Astrocyte (in vitro differentiated cells and primary cell): Measurements from ENCODE around the gene OPCML. TPM values are rescaled to one million over a fixed set of nuclear protein-coding genes. Genes with fewer than 3 reads are reported as not detected.

Experiments
- DNase-seq: peaks from one replicate; pipeline ENCODE4 v3.0.0-alpha.2; 2010; ENCODE audit warnings: low read depth
- FAIRE-seq: peaks from 2 replicates; lab custom pipeline; 2011; peaks lifted over from hg19 to GRCh38; lab: Jason Lieb, UNC
- H2AFZ ChIP-seq: 2 replicates; pipeline ENCODE4 v1.6.0; 2012; ENCODE audit warnings: low read depth, low read length, inconsistent platforms
- H3K27ac ChIP-seq: 2 replicates; pipeline ENCODE4 v1.5.1; 2011; ENCODE audit warnings: low read depth, low read length, inconsistent platforms
- H3K27me3 ChIP-seq: 2 replicates; pipeline ENCODE4 v1.6.0; 2011; ENCODE audit warnings: low read length, inconsistent platforms; ENCODE audit not compliant: insufficient read depth
- H3K36me3 ChIP-seq: 2 replicates; pipeline ENCODE4 v1.5.1; 2011; ENCODE audit warnings: low read length, inconsistent platforms; ENCODE audit not compliant: insufficient read depth
- H3K4me1 ChIP-seq: 2 replicates; pipeline ENCODE4 v1.5.1; 2011; ENCODE audit warnings: low read length, inconsistent platforms; ENCODE audit not compliant: insufficient read depth
- H3K4me2 ChIP-seq: 2 replicates; pipeline ENCODE4 v1.6.0; 2012; ENCODE audit warnings: low read length, inconsistent platforms
- H3K4me3 ChIP-seq: 2 replicates; pipeline ENCODE4 v1.5.1; 2011; ENCODE audit warnings: low read depth, mild to moderate bottlenecking, low read length, inconsistent platforms; ENCODE audit not compliant: insufficient read depth
- H3K79me2 ChIP-seq: 2 replicates; pipeline ENCODE4 v1.6.0; 2012; ENCODE audit warnings: mild to moderate bottlenecking, low read length, inconsistent platforms; ENCODE audit not compliant: insufficient read depth
- H3K9ac ChIP-seq: 2 replicates; pipeline ENCODE4 v1.6.0; 2012; ENCODE audit warnings: mild to moderate bottlenecking, low read length, inconsistent platforms
- H3K9me3 ChIP-seq: 2 replicates; pipeline ENCODE4 v1.5.1; 2012; ENCODE audit warnings: low read depth, mild to moderate bottlenecking, low read length, inconsistent platforms; ENCODE audit not compliant: insufficient read depth
- H4K20me1 ChIP-seq: 2 replicates; pipeline ENCODE4 v1.6.0; 2012; ENCODE audit warnings: low read length, inconsistent platforms; ENCODE audit not compliant: insufficient read depth
- H3K27ac Mint-ChIP-seq: one replicate; pipeline ENCODE4 v1.8.0; 2021; ENCODE audit warnings: mild to moderate bottlenecking, mixed read lengths; ENCODE audit not compliant: unreplicated experiment
- H3K27me3 Mint-ChIP-seq: one replicate; pipeline ENCODE4 v1.8.0; 2021; ENCODE audit warnings: low read depth, mixed read lengths; ENCODE audit not compliant: unreplicated experiment
- H3K36me3 Mint-ChIP-seq: one replicate; pipeline ENCODE4 v1.8.0; 2021; ENCODE audit warnings: low read depth, mixed read lengths; ENCODE audit not compliant: unreplicated experiment
- H3K4me1 Mint-ChIP-seq: one replicate; pipeline ENCODE4 v1.8.0; 2021; ENCODE audit warnings: low read depth, mixed read lengths; ENCODE audit not compliant: unreplicated experiment
- H3K4me3 Mint-ChIP-seq: one replicate; pipeline ENCODE4 v1.8.0; 2021; ENCODE audit warnings: mild to moderate bottlenecking, moderate library complexity, mixed read lengths; ENCODE audit not compliant: unreplicated experiment
- H3K9me3 Mint-ChIP-seq: one replicate; pipeline ENCODE4 v1.8.0; 2021; ENCODE audit warnings: mild to moderate bottlenecking, mixed read lengths; ENCODE audit not compliant: unreplicated experiment
- CTCF ChIP-seq: IDR thresholded peaks from 2 replicates; pipeline ENCODE4 v1.5.1; 2011; ENCODE audit warnings: low read depth, mild to moderate bottlenecking, inconsistent platforms, low read length, moderate library complexity; ENCODE audit not compliant: insufficient read depth
- EZH2 ChIP-seq: IDR thresholded peaks from 2 replicates; pipeline ENCODE4 v1.6.1; 2012; ENCODE audit warnings: mild to moderate bottlenecking, low read length, inconsistent platforms; ENCODE audit not compliant: insufficient read depth
- total RNA-seq: library from RNA; stranded (reverse); gene quantifications from 2 replicates; pipeline ENCODE4 v1.2.1, GENCODE V29; 2021

OPCML gene
- total RNA-seq, 1 donor from 2014 or later: 7.9 TPM

- Histone ChIP-seq H3K4me3 (no peak overlapping the region), H3K27ac (no peak overlapping the region), H4K20me1 (no peaks in the 10 kb centered on the region), H3K9me3 (no peaks in the 10 kb centered on the region), H3K79me2 (no peaks in the 10 kb centered on the region), H3K36me3 (no peaks in the 10 kb centered on the region), H2AFZ (no peak overlapping the region), H3K27me3 (peaks cover 2% of the 10 kb centered on the region), H3K4me2 (no peak overlapping the region), H3K4me1 (peaks cover 20% of the 10 kb centered on the region), H3K9ac (no peak overlapping the region)
- DNase-seq (no peak), FAIRE-seq (no peak)
- no peaks in the 10 kb centered on the region for H3K9me3 Mint-ChIP-seq
- H3K27ac Mint-ChIP-seq: no peak overlapping the region
- peaks cover 1% of the 10 kb centered on the region for H3K27me3 Mint-ChIP-seq
- TF ChIP-seq CTCF (no peak), EZH2 (no peak)
- H3K36me3 Mint-ChIP-seq: peaks cover 2% of the 10 kb centered on the region
- H3K4me3 Mint-ChIP-seq: no peak overlapping the region
- H3K4me1 Mint-ChIP-seq: peaks cover 36% of the 10 kb centered on the region
Observed at GRCh38 chr11:132644520-132645239, 887.6 kb downstream of the OPCML start.

GRCh38 chr11:132643239-132643638 is 889.1 kb downstream of the OPCML start:
- no peak for DNase-seq
- TF ChIP-seq EZH2: no peak
- no peak for TF ChIP-seq CTCF
- H2AFZ ChIP-seq: no peak overlapping the region
- Mint-ChIP-seq H3K36me3 (peaks cover 2% of the 10 kb centered on the region), H3K27ac (no peak overlapping the region), H3K9me3 (no peaks in the 10 kb centered on the region), H3K4me1 (peaks cover 26% of the 10 kb centered on the region), H3K4me3 (no peak overlapping the region), H3K27me3 (peaks cover 1% of the 10 kb centered on the region)
- no peak for FAIRE-seq
- peaks cover 10% of the 10 kb centered on the region for H3K4me1 ChIP-seq
- H3K79me2 ChIP-seq: no peaks in the 10 kb centered on the region
- H3K4me2 ChIP-seq: no peak overlapping the region
- H3K27me3 ChIP-seq: peaks cover 2% of the 10 kb centered on the region
- H3K9me3 ChIP-seq: no peaks in the 10 kb centered on the region
- H3K27ac ChIP-seq: no peak overlapping the region
- no peaks in the 10 kb centered on the region for H4K20me1 ChIP-seq
- no peak overlapping the region for H3K9ac ChIP-seq
- no peaks in the 10 kb centered on the region for H3K36me3 ChIP-seq
- H3K4me3 ChIP-seq: no peak overlapping the region

GRCh38 chr11:132640952-132641351 is 891.3 kb downstream of the OPCML start:
- Histone ChIP-seq H3K36me3 (no peaks in the 10 kb centered on the region), H3K27me3 (peaks cover 2% of the 10 kb centered on the region), H3K4me2 (no peak overlapping the region), H3K27ac (no peak overlapping the region), H2AFZ (no peak overlapping the region), H4K20me1 (no peaks in the 10 kb centered on the region), H3K79me2 (no peaks in the 10 kb centered on the region), H3K4me3 (no peak overlapping the region), H3K9me3 (no peaks in the 10 kb centered on the region), H3K4me1 (peaks cover 10% of the 10 kb centered on the region), H3K9ac (no peak overlapping the region)
- TF ChIP-seq EZH2 (no peak), CTCF (no peak)
- no peak overlapping the region for H3K27ac Mint-ChIP-seq
- no peak overlapping the region for H3K4me3 Mint-ChIP-seq
- peaks cover 1% of the 10 kb centered on the region for H3K27me3 Mint-ChIP-seq
- H3K36me3 Mint-ChIP-seq: peaks cover 2% of the 10 kb centered on the region
- peaks cover 14% of the 10 kb centered on the region for H3K4me1 Mint-ChIP-seq
- DNase-seq (no peak), FAIRE-seq (no peak)
- no peaks in the 10 kb centered on the region for H3K9me3 Mint-ChIP-seq
